ENCODE data around the gene CDK9. TPM values are rescaled to one million over a fixed set of nuclear protein-coding genes. Genes with fewer than 3 reads are reported as not detected.
A peak's percentile ranks its signal among the peaks of the same experiment; 100 is the strongest.

Gene CDK9
- polyA plus RNA-seq, 1 experiment, result 45.9 TPM

GRCh38 chr9:127783111-127784008, 2.5 kb upstream of the CDK9 start:
- DNase-seq (ENCODE audit: low read depth, low spot score), result no peak
- H3K27ac ChIP-seq (ENCODE audit: low read depth, low read length), result peak overlapping the region; percentile 11
- no peaks in the 10 kb centered on the region; the same call in 1 of the 2 replicates for H3K9me3 ChIP-seq (ENCODE audit: control insufficient read depth, insufficient read depth, low read length)
- TF ChIP-seq, protein P1, sequence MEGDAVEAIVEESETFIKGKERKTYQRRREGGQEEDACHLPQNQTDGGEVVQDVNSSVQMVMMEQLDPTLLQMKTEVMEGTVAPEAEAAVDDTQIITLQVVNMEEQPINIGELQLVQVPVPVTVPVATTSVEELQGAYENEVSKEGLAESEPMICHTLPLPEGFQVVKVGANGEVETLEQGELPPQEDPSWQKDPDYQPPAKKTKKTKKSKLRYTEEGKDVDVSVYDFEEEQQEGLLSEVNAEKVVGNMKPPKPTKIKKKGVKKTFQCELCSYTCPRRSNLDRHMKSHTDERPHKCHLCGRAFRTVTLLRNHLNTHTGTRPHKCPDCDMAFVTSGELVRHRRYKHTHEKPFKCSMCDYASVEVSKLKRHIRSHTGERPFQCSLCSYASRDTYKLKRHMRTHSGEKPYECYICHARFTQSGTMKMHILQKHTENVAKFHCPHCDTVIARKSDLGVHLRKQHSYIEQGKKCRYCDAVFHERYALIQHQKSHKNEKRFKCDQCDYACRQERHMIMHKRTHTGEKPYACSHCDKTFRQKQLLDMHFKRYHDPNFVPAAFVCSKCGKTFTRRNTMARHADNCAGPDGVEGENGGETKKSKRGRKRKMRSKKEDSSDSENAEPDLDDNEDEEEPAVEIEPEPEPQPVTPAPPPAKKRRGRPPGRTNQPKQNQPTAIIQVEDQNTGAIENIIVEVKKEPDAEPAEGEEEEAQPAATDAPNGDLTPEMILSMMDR (IDR thresholded peaks at IDR 0.05; ENCODE audit: low read depth, low read length), result no peak
- POLR2A ChIA-PET, result no interaction called here
- no peak overlapping the region for H3K4me3 ChIP-seq (ENCODE audit: low read depth, low read length)
- CTCF ChIA-PET, result interaction anchor here (1.5 to 2.4 kb wide), 5 partner anchors 12 to 195 kb away, joined by 3 to 13 read pairs (median 5); partner anchors contain the start of gene TOR2A
- H3K27me3 ChIP-seq (ENCODE audit: control insufficient read depth, insufficient read depth, low read length), result peaks cover 4% of the 10 kb centered on the region

DNA sequence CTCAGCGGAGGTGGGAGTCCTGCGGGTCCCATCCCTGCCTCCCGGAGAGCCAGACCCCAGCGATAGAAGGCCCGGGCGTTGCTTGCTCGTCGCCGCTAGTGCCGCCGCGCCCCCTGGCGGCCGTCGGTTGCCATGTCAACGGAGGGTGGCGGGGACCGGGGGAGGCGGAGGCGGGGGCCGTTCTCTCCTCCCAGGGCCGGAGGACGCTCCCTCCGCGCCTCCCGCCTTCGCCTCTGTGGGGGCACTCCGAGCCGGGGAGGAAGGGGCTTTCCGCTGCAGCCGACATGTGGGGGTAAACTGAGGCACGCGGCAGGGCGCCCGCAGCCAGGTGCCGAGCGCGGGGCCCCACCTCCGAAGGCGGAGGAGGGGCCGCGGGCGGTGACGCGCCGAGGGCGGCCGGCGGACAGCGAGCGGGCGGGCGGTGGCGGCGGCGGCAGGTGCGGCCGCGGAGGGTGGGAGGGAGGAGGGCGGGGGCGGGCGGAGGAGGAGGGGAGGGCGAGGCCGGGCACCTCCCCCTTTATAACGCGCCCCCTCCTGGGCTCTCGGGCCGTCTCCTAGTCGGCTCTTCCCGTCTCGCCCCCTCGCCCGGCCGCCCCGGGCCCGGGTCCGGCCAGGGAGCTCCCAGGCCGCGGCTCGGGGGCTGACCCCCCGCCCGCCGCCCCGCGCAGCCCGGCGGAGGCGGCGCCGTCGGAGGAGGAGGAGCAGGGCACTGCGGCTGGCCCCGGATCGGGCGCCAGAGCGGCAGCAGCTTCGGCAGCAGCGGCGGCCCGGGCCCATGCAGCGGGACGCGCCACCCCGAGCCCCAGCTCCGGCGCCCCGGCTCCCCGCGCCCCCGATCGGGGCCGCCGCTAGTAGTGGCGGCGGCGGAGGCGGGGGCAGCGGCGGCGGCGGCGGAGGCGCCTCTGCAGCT, 556 bp upstream of the CDK9 start:
- DNase-seq (ENCODE audit: low read depth, low spot score), result no peak
- Histone ChIP-seq H3K9me3 (ENCODE audit: control insufficient read depth, insufficient read depth, low read length) (no peaks in the 10 kb centered on the region; the same call in 1 of the 2 replicates), H3K4me3 (ENCODE audit: low read depth, low read length) (peak overlapping the region; percentile 68), H3K27me3 (ENCODE audit: control insufficient read depth, insufficient read depth, low read length) (peaks cover 3% of the 10 kb centered on the region), H3K27ac (ENCODE audit: low read depth, low read length) (no peak overlapping the region)
- ChIA-PET POLR2A (interaction anchor here (0.6 to 1.9 kb wide), 5 partner anchors 14 to 113 kb away, joined by 3 to 5 read pairs (median 4); partner anchors contain the start of gene TOR2A), CTCF (interaction anchor here (0.6 to 2.5 kb wide), 21 partner anchors 8 to 372 kb away, joined by 3 to 13 read pairs (median 4); partner anchors contain the start of genes ST6GALNAC4 and TOR2A)
- TF ChIP-seq, protein P1 (IDR thresholded peaks at IDR 0.05; ENCODE audit: low read depth, low read length), result peak; percentile 72

DNA sequence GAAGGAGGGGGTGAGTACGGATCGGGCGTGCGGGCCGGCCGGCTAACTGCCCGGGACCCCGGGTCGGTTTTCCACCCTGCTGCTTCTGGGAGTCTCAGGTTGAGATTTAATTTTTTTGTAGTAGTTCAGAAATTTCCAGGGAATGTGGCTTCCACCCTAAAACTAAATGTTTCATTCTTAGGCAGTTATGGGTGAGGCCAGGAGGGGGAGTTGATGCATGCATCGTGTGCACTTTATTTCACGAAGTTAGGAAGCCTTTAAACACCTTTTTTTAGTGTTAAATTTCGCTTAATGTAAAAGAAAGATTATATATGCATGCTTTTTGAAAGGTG, 905 bp downstream of the CDK9 start:
- TF ChIP-seq, protein P1 (IDR thresholded peaks at IDR 0.05; ENCODE audit: low read depth, low read length), result peak; percentile 63
- CTCF ChIA-PET, result interaction anchor here (1.7 to 2.0 kb wide), 2 partner anchors 52 to 83 kb away, joined by 5 to 11 read pairs; partner anchors contain the start of gene TOR2A
- no peaks in the 10 kb centered on the region; the same call in 1 of the 2 replicates for H3K9me3 ChIP-seq (ENCODE audit: control insufficient read depth, insufficient read depth, low read length)
- POLR2A ChIA-PET, result interaction anchor here (1.2 to 1.5 kb wide), 2 partner anchors 12 to 52 kb away, joined by 3 to 4 read pairs; partner anchors contain the start of gene TOR2A
- no peak for DNase-seq (ENCODE audit: low read depth, low spot score)
- peak overlapping the region; percentile 89 for H3K4me3 ChIP-seq (ENCODE audit: low read depth, low read length)
- H3K27ac ChIP-seq (ENCODE audit: low read depth, low read length), result peak overlapping the region; percentile 31
- H3K27me3 ChIP-seq (ENCODE audit: control insufficient read depth, insufficient read depth, low read length), result no peaks in the 10 kb centered on the region

- CTCF ChIA-PET, result interaction anchor here (1.7 to 2.0 kb wide), 2 partner anchors 54 to 81 kb away, joined by 5 to 11 read pairs; partner anchors contain the start of gene TOR2A
- Histone ChIP-seq H3K4me3 (ENCODE audit: low read depth, low read length) (no peak overlapping the region), H3K27me3 (ENCODE audit: control insufficient read depth, insufficient read depth, low read length) (no peaks in the 10 kb centered on the region), H3K9me3 (ENCODE audit: control insufficient read depth, insufficient read depth, low read length) (no peaks in the 10 kb centered on the region; the same call in 1 of the 2 replicates), H3K27ac (ENCODE audit: low read depth, low read length) (no peak overlapping the region)
- TF ChIP-seq, protein P1 (IDR thresholded peaks at IDR 0.05; ENCODE audit: low read depth, low read length), result no peak
- no peak for DNase-seq (ENCODE audit: low read depth, low spot score)
- POLR2A ChIA-PET, result interaction anchor here (0.6 kb wide), 1 partner anchor 81 kb away, joined by 7 read pairs; no protein-coding TSS in a partner anchor
Observed at GRCh38 chr9:127788337-127789011, 2.6 kb downstream of the CDK9 start.

Data from AG04450 (cell line).